Ascending aorta (tissue), 2 donors: ENCODE measurements around the gene MCRS1. TPM values are rescaled to one million over a fixed set of nuclear protein-coding genes. Genes with fewer than 3 reads are reported as not detected.

ENCODE experiments used
- DNase-seq, 2 donors: peaks; one replicate each; pipeline ENCODE4 v3.0.0-alpha.2; 2019; ENCODE audit warnings: low spot score in 2 of 2
- H3K27ac ChIP-seq, 2 donors: fragments of 200-600 bp; sonication (generic); one replicate each; pipeline ENCODE4 v1.5.1; 2016 to 2017; ENCODE audit warnings: mild to moderate bottlenecking in 1 of 2
- H3K27me3 ChIP-seq: fragments of 200-600 bp; sonication (generic); one replicate; pipeline ENCODE4 v1.5.1; 2017
- H3K36me3 ChIP-seq, 2 donors: fragments of 200-600 bp; sonication (generic); one replicate each; pipeline ENCODE4 v1.5.1; 2016
- H3K4me1 ChIP-seq, 2 donors: fragments of 200-600 bp; sonication (generic); one replicate each; pipeline ENCODE4 v1.5.1; 2016 to 2017; ENCODE audit warnings: mild to moderate bottlenecking in 1 of 2
- H3K4me3 ChIP-seq, 2 donors: fragments of 200-600 bp; sonication (generic); one replicate each; pipeline ENCODE4 v1.5.1; 2016 to 2017; ENCODE audit warnings: mild to moderate bottlenecking in 1 of 2
- H3K9me3 ChIP-seq, 2 donors: fragments of 200-600 bp; sonication (generic); one replicate each; pipeline ENCODE4 v1.5.1; 2016
- intact Hi-C: fragments of 100-400 bp; cut with DNase I; formaldehyde crosslinking; loops from one replicate; pipeline ENCODE4 v1.15.1; 2023
- total RNA-seq: library from RNA; depleted of rRNA; stranded (reverse); fragments of >200 nt; gene quantifications from one replicate; pipeline ENCODE4 v1.1.0, GENCODE V29; 2016
- TF ChIP-seq, protein P1 (sequence below), 3 experiments: fragments of 200-600 bp in 2 of 3; fragments of 450-650 bp in 1 of 3; sonication (generic) in 2 of 3; IDR thresholded peaks; one replicate each; pipeline ENCODE4 v1.5.1; 2016 to 2019; ENCODE audit warnings: antibody characterized with exemption in 3 of 3, mild to moderate bottlenecking in 1 of 3, moderate library complexity in 1 of 3

The MCRS1 gene
- total RNA-seq, 1 donor from 2014 or later, result 66.8 TPM

- Histone ChIP-seq H3K4me1 (peaks cover 5 to 26% of the 10 kb centered on the region in 2 donors), H3K36me3 (peaks cover 43 to 51% of the 10 kb centered on the region in 2 donors), H3K4me3 (no peak overlapping the region), H3K27ac (no peak overlapping the region), H3K9me3 (no peaks in the 10 kb centered on the region), H3K27me3 (no peaks in the 10 kb centered on the region)
- no peak for DNase-seq
- TF ChIP-seq, protein P1, sequence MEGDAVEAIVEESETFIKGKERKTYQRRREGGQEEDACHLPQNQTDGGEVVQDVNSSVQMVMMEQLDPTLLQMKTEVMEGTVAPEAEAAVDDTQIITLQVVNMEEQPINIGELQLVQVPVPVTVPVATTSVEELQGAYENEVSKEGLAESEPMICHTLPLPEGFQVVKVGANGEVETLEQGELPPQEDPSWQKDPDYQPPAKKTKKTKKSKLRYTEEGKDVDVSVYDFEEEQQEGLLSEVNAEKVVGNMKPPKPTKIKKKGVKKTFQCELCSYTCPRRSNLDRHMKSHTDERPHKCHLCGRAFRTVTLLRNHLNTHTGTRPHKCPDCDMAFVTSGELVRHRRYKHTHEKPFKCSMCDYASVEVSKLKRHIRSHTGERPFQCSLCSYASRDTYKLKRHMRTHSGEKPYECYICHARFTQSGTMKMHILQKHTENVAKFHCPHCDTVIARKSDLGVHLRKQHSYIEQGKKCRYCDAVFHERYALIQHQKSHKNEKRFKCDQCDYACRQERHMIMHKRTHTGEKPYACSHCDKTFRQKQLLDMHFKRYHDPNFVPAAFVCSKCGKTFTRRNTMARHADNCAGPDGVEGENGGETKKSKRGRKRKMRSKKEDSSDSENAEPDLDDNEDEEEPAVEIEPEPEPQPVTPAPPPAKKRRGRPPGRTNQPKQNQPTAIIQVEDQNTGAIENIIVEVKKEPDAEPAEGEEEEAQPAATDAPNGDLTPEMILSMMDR (IDR thresholded peaks at IDR 0.05), result no peak
- intact Hi-C loops, result no loop called here
These were observed 2.3 kb downstream of the MCRS1 start for GRCh38 chr12:49565406-49566265.

DNA sequence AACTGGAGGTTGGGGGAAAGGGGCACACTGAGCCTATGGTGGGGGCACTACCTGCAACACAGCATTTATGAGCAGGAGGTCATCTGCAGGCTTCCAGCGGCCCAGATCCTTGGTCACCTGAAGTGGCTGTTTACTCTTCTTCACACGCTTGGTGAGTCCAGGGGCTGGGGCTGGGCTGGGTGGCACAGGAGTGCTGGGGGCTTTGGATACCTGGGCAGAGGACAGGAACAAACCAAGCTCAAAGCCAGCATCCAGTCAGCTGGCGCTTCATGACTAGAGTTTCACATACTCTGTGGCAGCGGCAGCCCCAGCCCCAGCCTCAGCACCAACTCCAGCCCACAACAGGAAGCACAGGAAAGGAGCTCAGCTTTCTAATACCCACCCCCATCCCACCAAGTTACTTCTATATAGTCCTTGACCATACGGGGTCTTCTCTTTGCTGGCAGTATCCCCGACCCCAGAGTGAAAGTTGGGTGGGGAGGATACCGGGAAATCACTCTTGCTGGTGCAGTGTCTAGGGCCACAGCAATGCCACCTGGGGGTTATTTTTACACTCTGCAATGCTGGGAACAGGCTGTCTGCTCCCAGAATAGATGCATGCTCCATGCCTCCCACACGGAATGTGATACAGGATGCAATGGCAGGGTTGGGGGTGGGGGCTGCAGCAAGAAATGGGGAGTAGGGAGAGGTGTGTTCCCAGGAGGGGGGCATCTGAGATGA is 3.1 kb downstream of the MCRS1 start:
- Histone ChIP-seq H3K4me3 (no peak overlapping the region), H3K27ac (no peak overlapping the region), H3K36me3 (peaks cover 46 to 58% of the 10 kb centered on the region in 2 donors), H3K4me1 (peaks cover 5 to 22% of the 10 kb centered on the region in 2 donors), H3K27me3 (no peaks in the 10 kb centered on the region), H3K9me3 (no peaks in the 10 kb centered on the region)
- no peak for DNase-seq
- TF ChIP-seq, protein P1 (IDR thresholded peaks at IDR 0.05), result no peak
- intact Hi-C loops, result no loop called here

GRCh38 chr12:49563951-49564685 is 3.8 kb downstream of the MCRS1 start:
- peaks cover 4 to 16% of the 10 kb centered on the region in 2 donors for H3K4me1 ChIP-seq
- no peak overlapping the region for H3K27ac ChIP-seq
- intact Hi-C loops, result no loop called here
- no peaks in the 10 kb centered on the region for H3K9me3 ChIP-seq
- peaks cover 53 to 66% of the 10 kb centered on the region in 2 donors for H3K36me3 ChIP-seq
- H3K4me3 ChIP-seq, result no peak overlapping the region
- TF ChIP-seq, protein P1 (IDR thresholded peaks at IDR 0.05), result no peak
- no peaks in the 10 kb centered on the region for H3K27me3 ChIP-seq
- DNase-seq, result no peak

DNA sequence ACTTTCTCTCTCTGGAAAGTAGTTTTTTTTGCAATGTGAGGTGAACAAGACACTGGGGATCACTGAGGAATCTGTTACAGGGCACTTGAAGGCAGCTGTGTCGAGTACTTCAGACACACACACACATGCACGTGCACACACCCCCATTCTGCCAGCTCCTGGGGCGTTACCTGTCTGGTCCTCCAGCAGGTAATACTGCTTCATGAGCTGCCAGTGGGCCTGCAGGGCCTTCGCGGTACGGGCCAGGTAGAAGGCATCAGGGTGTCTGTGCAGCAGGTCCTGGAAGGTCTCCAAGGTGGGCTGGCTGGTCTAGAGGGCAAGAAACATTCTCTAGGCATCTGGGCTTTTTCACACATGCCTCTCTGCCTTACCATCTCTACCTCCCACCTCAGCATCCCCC is 5.1 kb downstream of the MCRS1 start:
- TF ChIP-seq, protein P1 (IDR thresholded peaks at IDR 0.05), result no peak
- no peaks in the 10 kb centered on the region for H3K9me3 ChIP-seq
- intact Hi-C loops, result no loop called here
- H3K4me3 ChIP-seq, result no peak overlapping the region
- H3K27ac ChIP-seq, result no peak overlapping the region
- peaks cover 0 to 12% of the 10 kb centered on the region in 2 donors for H3K4me1 ChIP-seq
- no peak for DNase-seq
- no peaks in the 10 kb centered on the region for H3K27me3 ChIP-seq
- H3K36me3 ChIP-seq, result peaks cover 64 to 79% of the 10 kb centered on the region in 2 donors

GRCh38 chr12:49562233-49562632 is 5.7 kb downstream of the MCRS1 start:
- peaks cover 0 to 10% of the 10 kb centered on the region in 2 donors for H3K4me1 ChIP-seq
- no peaks in the 10 kb centered on the region for H3K9me3 ChIP-seq
- intact Hi-C loops, result no loop called here
- DNase-seq, result no peak
- no peaks in the 10 kb centered on the region for H3K27me3 ChIP-seq
- TF ChIP-seq, protein P1 (IDR thresholded peaks at IDR 0.05), result no peak
- no peak overlapping the region for H3K4me3 ChIP-seq
- peaks cover 66 to 85% of the 10 kb centered on the region in 2 donors for H3K36me3 ChIP-seq
- H3K27ac ChIP-seq, result no peak overlapping the region
